Endothelial cell of umbilical vein (primary cell): Measurements from ENCODE around the gene THBS4. TPM values are rescaled to one million over a fixed set of nuclear protein-coding genes. Genes with fewer than 3 reads are reported as not detected.

Source experiments
- BruUV-seq: library from RNA; stranded (reverse); fragments of 400-500 nt; replicated peaks from 2 replicates; lab custom pipeline; 2021; lab: Mats Ljungman, UMichigan
- CTCF ChIA-PET: fragments of 300-600, 350-600 bp; sonication (Branson Sonifier 250); formaldehyde crosslinking; loops from one replicate; lab custom pipeline; 2021; ENCODE audit warnings: antibody characterized with exemption, inconsistent platforms; lab: Charles Lee
- POLR2A ChIA-PET: fragments of 300-600, 350-600 bp; sonication (Branson Sonifier 250); formaldehyde crosslinking; loops from one replicate; lab custom pipeline; 2021; ENCODE audit warnings: antibody characterized with exemption, inconsistent platforms; lab: Charles Lee
- DNase-seq: peaks from one replicate; pipeline ENCODE4 v3.0.0-alpha.2; 2011; ENCODE audit warnings: low read depth, low spot score
- FAIRE-seq: peaks from 2 replicates; lab custom pipeline; 2011; peaks lifted over from hg19 to GRCh38; lab: Jason Lieb, UNC
- H2AFZ ChIP-seq: 2 replicates; pipeline ENCODE4 v1.6.0; 2012; ENCODE audit warnings: low read depth, low read length, control low read depth, inconsistent platforms
- H3K27ac ChIP-seq: 2 replicates; pipeline ENCODE4 v1.5.1; 2011; ENCODE audit warnings: low read depth, mild to moderate bottlenecking, control low read depth, low read length, moderate library complexity; ENCODE audit not compliant: insufficient read depth
- H3K27me3 ChIP-seq, 2 experiments: 2 replicates each; pipeline versions ENCODE4 v1.6.0 to v1.6.1; 2011; ENCODE audit warnings: low read length in 2 of 2, mixed read lengths in 1 of 2; ENCODE audit not compliant: control insufficient read depth in 2 of 2, insufficient read depth in 2 of 2
- H3K36me3 ChIP-seq, 2 experiments: 2 replicates in 1 of 2; 3 replicates in 1 of 2; pipeline ENCODE4 v1.5.1; 2011; ENCODE audit warnings: low read length in 2 of 2, mild to moderate bottlenecking in 1 of 2, moderate library complexity in 1 of 2; ENCODE audit not compliant: control insufficient read depth in 2 of 2, insufficient read depth in 2 of 2; ENCODE audit errors: extremely low read depth in 1 of 2
- H3K4me1 ChIP-seq: 3 replicates; pipeline ENCODE4 v1.5.1; 2011; ENCODE audit warnings: mild to moderate bottlenecking, low read length; ENCODE audit not compliant: control insufficient read depth, insufficient read depth; ENCODE audit errors: extremely low read depth
- H3K4me2 ChIP-seq: 2 replicates; pipeline ENCODE4 v1.6.1; 2011; ENCODE audit warnings: low read length, control low read depth, mixed read lengths; ENCODE audit not compliant: insufficient read depth
- H3K4me3 ChIP-seq, 3 experiments: fragments of 200-600 bp in 1 of 3; sonication (generic), shearing (Covaris generic) in 1 of 3; replicated peaks in 1 of 3; 2 replicates each; pipeline ENCODE4 v1.5.1; 2011 to 2016; ENCODE audit warnings: control low read depth in 3 of 3, low read length in 3 of 3, mild to moderate bottlenecking in 2 of 3, inconsistent platforms in 1 of 3, low read depth in 1 of 3, moderate library complexity in 1 of 3; ENCODE audit not compliant: insufficient read depth in 1 of 3
- H3K79me2 ChIP-seq: 2 replicates; pipeline ENCODE4 v1.6.0; 2012; ENCODE audit warnings: low read length, inconsistent platforms; ENCODE audit not compliant: control insufficient read depth, insufficient read depth
- H3K9ac ChIP-seq: replicated peaks from 2 replicates; pipeline ENCODE3; 2011; ENCODE audit warnings: low read length, control low read depth; ENCODE audit not compliant: insufficient read depth; ENCODE audit errors: extremely low read depth
- H3K9me1 ChIP-seq: replicated peaks from 3 replicates; pipeline ENCODE4 v1.6.0; 2011; ENCODE audit warnings: mild to moderate bottlenecking, low read length; ENCODE audit not compliant: control insufficient read depth, insufficient read depth; ENCODE audit errors: extremely low read depth
- H3K9me3 ChIP-seq: replicated peaks from 2 replicates; pipeline ENCODE4 v1.5.1; 2012; ENCODE audit warnings: low read length, inconsistent platforms; ENCODE audit not compliant: control insufficient read depth, insufficient read depth
- H4K20me1 ChIP-seq: replicated peaks from 2 replicates; pipeline ENCODE3; 2011; ENCODE audit warnings: mild to moderate bottlenecking, low read length; ENCODE audit not compliant: control insufficient read depth, insufficient read depth; ENCODE audit errors: extremely low read depth
- EZH2 ChIP-seq: IDR thresholded peaks from 2 replicates; pipeline ENCODE4 v1.6.1; 2012; ENCODE audit warnings: borderline replicate concordance, low read depth, mild to moderate bottlenecking, moderate library complexity, low read length, inconsistent platforms; ENCODE audit not compliant: severe bottlenecking
- FOS ChIP-seq: IDR thresholded peaks from 2 replicates; pipeline ENCODE4 v1.6.1; 2011; ENCODE audit warnings: mild to moderate bottlenecking, low read length, moderate library complexity, borderline replicate concordance; ENCODE audit not compliant: insufficient read depth
- GATA2 ChIP-seq: IDR thresholded peaks from 2 replicates; pipeline ENCODE4 v1.7.0; 2011; ENCODE audit warnings: low read depth, mild to moderate bottlenecking, moderate library complexity, mixed read lengths, low read length; ENCODE audit not compliant: insufficient read length, insufficient read depth
- JUN ChIP-seq: IDR thresholded peaks from 2 replicates; pipeline ENCODE4 v1.6.1; 2011; ENCODE audit warnings: borderline replicate concordance, low read depth; ENCODE audit not compliant: insufficient read length, insufficient read depth
- MYC ChIP-seq: IDR thresholded peaks from one replicate; pipeline ENCODE4 v1.6.1; 2011; ENCODE audit warnings: mild to moderate bottlenecking, low read depth, low read length
- POLR2A ChIP-seq: IDR thresholded peaks from 2 replicates; pipeline ENCODE4 v1.6.1; 2012; ENCODE audit warnings: low read depth, mild to moderate bottlenecking, control low read depth, low read length
- POLR2AphosphoS5 ChIP-seq: IDR thresholded peaks from 2 replicates; pipeline ENCODE4 v1.6.1; 2012; ENCODE audit warnings: low read depth, mild to moderate bottlenecking, control low read depth, low read length, moderate library complexity; ENCODE audit not compliant: insufficient read depth
- dilution Hi-C: fragments of 300-500 bp; cut with MboI; formaldehyde crosslinking; loops from one replicate; pipeline ENCODE4 v1.15.0; 2019; ENCODE audit warnings: low sequenced_read_pairs; ENCODE audit not compliant: extremely low pct_ligation_motif_present
- intact Hi-C: fragments of 100-400 bp; cut with micrococcal nuclease; formaldehyde crosslinking; loops from one replicate; pipeline ENCODE4 v1.10.0; 2022
- polyA plus RNA-seq, 4 experiments: library from polyadenylated mRNA; depleted of rRNA in 3 of 4; stranded (reverse) in 3 of 4; unstranded in 1 of 4; fragments of >200 nt; gene quantifications; 2 replicates each; pipeline versions ENCODE4 v1.2.1 to v1.2.3, GENCODE V29; 2011 to 2012; ENCODE audit warnings: missing spikeins in 1 of 4
- total RNA-seq: library from RNA; stranded (reverse); gene quantifications from 2 replicates; pipeline ENCODE4 v1.2.3, GENCODE V29; 2021
- TF ChIP-seq, protein P1 (sequence below), 2 donors: IDR thresholded peaks; 1 replicate in 1 of 2; 2 replicates in 1 of 2; pipeline ENCODE4 v1.5.1; 2011; ENCODE audit warnings: low read length in 2 of 2, mild to moderate bottlenecking in 2 of 2, moderate library complexity in 2 of 2, control low read depth in 1 of 2, inconsistent platforms in 1 of 2, low read depth in 1 of 2; ENCODE audit not compliant: insufficient read depth in 1 of 2; ENCODE audit errors: extremely low read depth in 1 of 2
- TF ChIP-seq, protein P2 (sequence below): IDR thresholded peaks from 2 replicates; pipeline ENCODE4 v1.6.1; 2011; ENCODE audit not compliant: insufficient read depth, insufficient read length

THBS4 gene
- total and polyA plus RNA-seq, 2 donors (not counting 3 experiments of a cell fraction or from before 2014, with no cell fraction given), result not detected

DNA sequence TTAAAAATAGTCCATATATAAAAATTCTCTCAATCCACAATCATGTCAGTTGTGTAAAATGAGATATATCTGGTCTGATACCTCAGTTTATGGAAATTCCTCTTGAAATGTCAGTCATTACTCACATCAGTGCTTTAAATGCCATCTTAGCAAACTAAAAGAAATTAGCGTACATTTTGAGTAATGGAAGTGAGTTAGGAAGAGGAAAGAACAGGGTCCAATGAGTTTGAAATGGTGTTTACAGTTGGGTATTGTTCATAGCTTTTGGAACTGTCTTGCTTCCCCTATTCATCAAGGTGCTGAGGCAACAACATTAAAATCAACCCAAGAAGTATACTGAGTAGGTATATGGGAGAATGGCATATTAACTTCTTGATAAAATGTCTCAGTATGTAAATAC is 35.4 kb upstream of the THBS4 start:
- H3K4me1 ChIP-seq, result no peaks in the 10 kb centered on the region
- no peak overlapping the region for H3K4me2 ChIP-seq
- CTCF ChIA-PET, result interaction anchor here (1.0 kb wide), 1 partner anchor 121 kb away, joined by 3 read pairs; no protein-coding TSS in a partner anchor
- no peak overlapping the region for H3K9ac ChIP-seq
- no peak overlapping the region for H2AFZ ChIP-seq
- H3K9me1 ChIP-seq, result no peaks in the 10 kb centered on the region
- dilution Hi-C loops, result no loop called here
- H3K4me3 ChIP-seq, result no peak overlapping the region
- POLR2A ChIA-PET, result no interaction called here
- no peaks in the 10 kb centered on the region for H3K9me3 ChIP-seq
- BruUV-seq, result no TSS peak
- TF ChIP-seq POLR2AphosphoS5, result no peak
- no peak for TF ChIP-seq EZH2
- TF ChIP-seq, protein P1, sequence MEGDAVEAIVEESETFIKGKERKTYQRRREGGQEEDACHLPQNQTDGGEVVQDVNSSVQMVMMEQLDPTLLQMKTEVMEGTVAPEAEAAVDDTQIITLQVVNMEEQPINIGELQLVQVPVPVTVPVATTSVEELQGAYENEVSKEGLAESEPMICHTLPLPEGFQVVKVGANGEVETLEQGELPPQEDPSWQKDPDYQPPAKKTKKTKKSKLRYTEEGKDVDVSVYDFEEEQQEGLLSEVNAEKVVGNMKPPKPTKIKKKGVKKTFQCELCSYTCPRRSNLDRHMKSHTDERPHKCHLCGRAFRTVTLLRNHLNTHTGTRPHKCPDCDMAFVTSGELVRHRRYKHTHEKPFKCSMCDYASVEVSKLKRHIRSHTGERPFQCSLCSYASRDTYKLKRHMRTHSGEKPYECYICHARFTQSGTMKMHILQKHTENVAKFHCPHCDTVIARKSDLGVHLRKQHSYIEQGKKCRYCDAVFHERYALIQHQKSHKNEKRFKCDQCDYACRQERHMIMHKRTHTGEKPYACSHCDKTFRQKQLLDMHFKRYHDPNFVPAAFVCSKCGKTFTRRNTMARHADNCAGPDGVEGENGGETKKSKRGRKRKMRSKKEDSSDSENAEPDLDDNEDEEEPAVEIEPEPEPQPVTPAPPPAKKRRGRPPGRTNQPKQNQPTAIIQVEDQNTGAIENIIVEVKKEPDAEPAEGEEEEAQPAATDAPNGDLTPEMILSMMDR (IDR thresholded peaks at IDR 0.05; ENCODE audit: extremely low read depth in 1 of 2, insufficient read depth in 1 of 2, low read depth in 1 of 2, low read length in 2 of 2), result no peak
- TF ChIP-seq, protein P2, sequence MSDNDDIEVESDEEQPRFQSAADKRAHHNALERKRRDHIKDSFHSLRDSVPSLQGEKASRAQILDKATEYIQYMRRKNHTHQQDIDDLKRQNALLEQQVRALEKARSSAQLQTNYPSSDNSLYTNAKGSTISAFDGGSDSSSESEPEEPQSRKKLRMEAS, result no peak
- no peak for TF ChIP-seq FOS
- TF ChIP-seq POLR2A, result no peak
- no peak for TF ChIP-seq JUN
- no peak for TF ChIP-seq MYC
- no peak for TF ChIP-seq GATA2
- no peaks in the 10 kb centered on the region for H3K36me3 ChIP-seq
- no peaks in the 10 kb centered on the region for H3K79me2 ChIP-seq
- DNase-seq (no peak), FAIRE-seq (no peak)
- H3K27me3 ChIP-seq, result peaks cover 1 to 3% of the 10 kb centered on the region in 2 experiments
- H4K20me1 ChIP-seq, result no peaks in the 10 kb centered on the region
- intact Hi-C loops, result no loop called here
- H3K27ac ChIP-seq, result no peak overlapping the region
